HG03095 (cell line): Measurements from ENCODE around the gene ALOX12B.
"Not testable (repeated sequence)": the region's sequence is repeated elsewhere in the genome, so short reads cannot be mapped to it uniquely, and the experiment has no call there.

Source experiments
- ATAC-seq: cut with Tn5 transposase; IDR thresholded peaks from one replicate; pipeline ENCODE4 v1.9.1; 2021; ENCODE audit warnings: moderate library complexity; ENCODE audit not compliant: unreplicated experiment

The ALOX12B gene

DNA sequence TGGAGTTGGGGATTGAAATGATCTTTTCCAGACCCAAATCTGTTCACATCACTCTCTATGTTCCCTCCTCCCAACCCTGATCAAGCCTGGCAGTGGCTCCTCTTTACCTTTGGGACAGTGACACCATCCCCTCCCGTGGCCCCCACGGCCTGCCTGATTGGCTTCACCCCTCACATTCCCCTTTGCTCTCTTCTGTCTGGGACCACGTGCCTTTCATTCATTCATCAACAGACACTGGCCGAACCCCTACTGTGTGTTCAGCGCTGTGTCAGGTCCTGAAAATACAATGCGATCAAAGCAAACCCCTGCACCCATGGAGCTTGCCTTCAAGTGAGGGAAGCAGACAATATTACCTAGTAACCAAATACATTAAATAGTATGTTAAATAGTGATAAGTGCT lies 2.2 kb upstream of the ALOX12B start:
- ATAC-seq = no peak

DNA sequence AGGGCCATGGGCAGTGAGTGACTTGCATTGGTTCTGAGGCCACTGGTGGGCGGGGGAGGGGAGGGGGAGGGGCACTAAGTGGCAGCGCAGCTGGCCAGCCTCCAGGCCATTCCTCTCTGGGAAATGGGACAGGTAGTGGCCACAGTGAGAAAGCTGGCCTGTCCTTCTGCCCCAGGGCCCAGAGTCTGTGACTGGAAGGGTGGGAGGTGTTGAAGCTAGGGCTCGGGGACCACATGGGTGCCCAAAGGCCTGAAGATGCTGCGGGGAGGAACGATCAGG lies 375 bp upstream of the ALOX12B start:
- ATAC-seq = no peak

DNA sequence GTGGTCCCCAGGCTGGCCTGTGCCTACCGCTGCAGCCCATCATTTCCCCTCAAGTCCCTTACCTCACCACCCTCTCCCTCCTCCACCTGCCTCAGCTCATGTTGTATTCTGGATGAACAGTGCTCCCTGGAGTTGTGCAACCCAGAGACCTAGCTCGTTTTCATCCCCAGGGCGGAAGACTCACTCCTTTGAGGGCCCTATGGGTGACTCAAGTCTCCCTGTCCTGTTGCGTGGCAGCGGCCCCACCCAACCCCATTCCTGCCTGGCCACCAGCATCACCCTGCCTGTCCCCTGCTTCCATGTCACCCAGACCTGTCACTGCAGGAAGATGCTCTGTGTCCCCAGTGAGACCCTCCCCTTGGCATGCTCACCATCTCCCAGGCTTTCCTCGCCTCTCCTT lies 3.3 kb downstream of the ALOX12B start:
- no peak for ATAC-seq

DNA sequence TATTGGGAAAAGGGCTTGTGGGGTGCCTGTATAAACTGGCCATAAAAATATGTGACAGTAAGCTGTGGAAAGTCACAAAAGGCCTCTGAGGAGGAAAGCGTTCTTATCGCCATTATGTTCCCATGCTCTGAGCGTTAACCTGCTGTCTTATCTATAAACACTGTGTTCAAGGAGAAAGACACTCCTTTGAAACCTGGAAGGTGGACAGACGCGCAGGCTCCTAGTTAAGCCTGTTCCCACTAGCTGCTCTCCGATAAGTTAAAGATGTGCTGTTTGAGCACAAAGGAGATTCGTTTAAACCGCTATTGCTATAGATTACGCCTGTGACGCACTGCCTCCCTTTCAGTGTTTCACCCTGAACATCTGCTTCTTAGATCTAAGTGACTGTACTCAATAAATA lies 5.2 kb downstream of the ALOX12B start:
- no peak for ATAC-seq

DNA sequence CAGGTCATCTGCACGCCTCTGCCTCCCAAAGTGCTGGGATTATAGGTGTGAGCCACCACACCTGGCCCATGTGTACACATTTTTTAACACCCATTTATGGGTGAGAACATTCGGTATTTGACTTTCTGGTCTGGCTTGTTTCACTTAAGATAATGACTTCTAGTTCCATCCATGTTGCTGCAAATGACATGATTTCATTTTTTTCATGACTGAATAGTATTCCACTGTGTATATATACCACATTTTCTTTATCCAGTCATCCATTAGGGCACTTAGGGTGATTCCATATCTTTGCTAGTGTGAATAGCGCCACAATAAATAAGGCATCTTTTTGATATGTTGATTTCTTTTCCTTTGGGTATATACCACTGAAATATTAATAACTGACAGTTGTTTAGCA lies 5.6 kb downstream of the ALOX12B start:
- no peak for ATAC-seq

DNA sequence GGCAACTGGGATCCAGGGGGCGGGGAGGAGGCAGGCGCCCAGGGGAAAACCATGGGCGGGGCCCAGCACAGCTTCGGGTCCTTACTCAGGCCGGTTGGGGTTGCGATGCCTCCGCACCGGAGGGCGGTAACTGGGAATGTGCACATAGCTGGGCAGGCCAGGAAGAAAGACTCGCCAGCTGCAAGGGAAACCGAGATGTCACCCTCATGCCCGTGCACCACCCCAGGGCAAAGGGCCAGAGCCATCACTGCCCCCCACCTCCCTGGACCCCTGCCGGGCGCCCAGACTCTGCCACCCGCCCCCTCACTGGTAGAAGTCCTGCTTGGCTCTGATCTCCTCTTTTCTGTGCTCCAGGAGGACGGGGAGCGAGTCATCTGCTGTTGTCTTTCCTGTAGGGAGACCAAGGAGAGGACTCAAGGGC lies 6.7 kb downstream of the ALOX12B start:
- no peak for ATAC-seq

DNA sequence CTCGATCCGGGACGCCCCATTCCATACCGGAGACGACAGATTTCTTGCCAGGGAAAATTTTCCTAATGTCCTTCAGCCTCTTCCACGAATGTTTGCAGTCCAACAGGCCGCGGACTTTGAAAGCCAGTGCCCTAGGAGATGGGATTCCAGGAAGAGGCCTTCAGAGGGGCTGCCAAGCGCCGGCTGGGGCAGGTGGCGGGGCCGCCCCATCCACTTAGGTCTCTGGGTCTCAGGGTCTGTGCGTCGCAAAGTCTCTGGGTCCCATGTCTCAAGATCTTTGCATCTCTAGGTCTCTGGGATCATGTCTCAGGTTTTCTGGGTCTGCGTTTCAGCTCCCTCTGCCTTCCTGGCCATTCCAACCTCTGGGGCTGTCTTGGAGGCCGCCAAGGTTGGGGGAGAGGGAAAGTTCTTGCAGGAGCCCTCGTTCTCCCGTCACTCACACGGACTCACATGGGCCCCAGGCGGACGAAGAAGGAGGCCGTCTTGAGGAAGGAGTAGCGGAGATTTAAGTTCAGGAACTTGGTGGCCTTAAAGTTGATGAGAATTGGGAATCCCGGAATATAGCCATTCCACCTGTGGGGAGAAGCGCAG lies 7.2 kb downstream of the ALOX12B start:
- no peak for ATAC-seq

DNA sequence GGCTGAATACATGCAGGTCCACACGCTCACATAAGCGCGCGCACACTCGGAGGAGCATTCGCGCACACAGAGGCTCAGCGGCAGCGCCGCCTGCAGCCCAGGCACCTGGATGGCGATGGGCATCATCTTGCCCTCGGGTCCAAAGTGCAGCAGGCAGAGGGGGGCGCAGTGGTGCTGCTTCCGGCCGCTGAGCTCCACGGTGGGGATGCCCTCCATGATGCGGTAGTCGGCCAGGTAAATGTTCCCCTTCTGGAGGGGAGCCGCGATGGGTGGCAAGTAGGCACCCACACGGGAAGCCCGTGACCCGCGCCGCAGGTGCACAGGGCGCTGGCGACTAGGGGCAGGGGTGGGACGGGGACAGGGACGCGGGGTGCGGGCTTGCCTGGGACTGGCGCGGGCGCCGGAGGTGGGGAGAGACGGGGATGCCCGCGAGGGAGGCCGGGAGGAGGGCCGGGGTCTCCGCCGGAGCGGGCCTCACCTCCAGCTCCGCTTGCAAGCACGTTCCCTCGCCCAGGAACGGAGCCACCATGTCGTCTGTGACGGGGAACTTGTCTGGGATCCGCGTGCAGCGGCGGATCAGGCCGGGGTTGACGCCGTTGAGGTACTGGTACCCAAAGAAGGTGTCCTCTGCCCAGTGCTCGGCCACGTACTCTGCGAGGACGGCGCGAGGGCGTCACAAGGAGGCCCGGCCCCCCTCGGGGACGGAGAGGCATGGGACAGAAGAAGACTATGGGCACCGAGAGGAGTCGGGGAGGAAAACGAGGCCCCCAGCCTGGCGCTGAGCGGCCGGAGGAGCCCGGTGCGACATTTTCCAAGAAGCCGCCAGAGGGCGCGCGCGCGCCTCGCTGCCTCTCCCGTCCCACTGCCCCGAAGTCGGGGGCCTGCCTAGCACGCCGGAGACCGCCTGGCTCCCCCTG lies 8.0 kb downstream of the ALOX12B start:
- no peak for ATAC-seq

DNA sequence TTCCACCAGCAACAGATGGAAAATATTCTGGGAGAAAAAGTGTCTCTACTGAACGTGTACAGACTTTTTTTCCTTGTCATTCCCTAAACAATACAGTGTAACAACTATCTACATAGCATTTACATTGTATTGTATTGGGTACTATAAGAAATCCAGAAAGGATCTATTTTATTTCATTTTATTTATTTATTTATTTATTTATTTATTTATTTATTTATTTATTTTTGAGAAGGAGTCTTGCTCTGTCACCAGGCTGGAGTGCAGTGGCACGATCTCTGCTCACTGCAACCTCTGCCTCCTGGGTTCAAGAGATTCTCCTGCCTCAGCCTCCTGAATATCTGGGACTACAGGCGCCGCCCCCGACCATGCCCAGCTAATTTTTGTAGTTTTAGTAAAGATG lies 9.6 kb downstream of the ALOX12B start:
- ATAC-seq = not testable (repeated sequence)

DNA sequence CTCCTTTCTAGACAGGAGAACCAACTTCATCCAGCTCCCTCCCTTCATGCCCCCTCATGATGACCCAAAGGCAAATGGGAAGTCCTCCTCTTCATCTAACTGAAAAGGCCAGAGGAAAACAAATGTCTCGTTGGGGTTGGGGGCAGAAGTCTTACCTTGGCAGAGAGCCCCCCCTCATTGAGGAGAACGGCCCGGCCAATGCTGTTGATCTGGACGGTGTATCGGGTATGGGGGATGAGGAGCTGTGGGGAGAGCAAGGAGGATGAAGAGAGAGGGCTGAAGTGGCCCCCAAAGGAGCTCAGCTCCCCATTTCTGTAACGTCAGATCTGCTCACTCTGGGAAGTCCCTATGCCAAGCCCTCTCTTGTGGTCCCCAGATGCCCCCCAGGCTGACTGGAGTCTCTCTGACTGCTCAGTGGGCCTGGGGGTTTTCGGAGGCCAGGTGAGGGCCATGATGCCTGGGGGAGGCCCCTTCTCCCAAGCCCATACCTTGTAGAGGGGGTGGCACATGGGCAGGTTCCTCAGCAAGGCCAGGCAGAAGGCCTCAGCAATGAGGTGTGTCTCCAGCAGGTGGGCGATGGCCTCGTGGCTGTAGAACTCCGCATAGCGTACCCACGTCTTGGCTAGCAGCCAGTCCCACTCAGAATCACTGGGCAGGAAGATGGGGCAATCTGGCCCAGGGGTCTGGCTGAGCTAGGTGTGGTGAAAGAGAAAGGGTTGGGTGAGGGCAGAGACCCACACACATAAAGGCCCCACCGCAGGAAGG lies 10.8 kb downstream of the ALOX12B start:
- no peak for ATAC-seq

DNA sequence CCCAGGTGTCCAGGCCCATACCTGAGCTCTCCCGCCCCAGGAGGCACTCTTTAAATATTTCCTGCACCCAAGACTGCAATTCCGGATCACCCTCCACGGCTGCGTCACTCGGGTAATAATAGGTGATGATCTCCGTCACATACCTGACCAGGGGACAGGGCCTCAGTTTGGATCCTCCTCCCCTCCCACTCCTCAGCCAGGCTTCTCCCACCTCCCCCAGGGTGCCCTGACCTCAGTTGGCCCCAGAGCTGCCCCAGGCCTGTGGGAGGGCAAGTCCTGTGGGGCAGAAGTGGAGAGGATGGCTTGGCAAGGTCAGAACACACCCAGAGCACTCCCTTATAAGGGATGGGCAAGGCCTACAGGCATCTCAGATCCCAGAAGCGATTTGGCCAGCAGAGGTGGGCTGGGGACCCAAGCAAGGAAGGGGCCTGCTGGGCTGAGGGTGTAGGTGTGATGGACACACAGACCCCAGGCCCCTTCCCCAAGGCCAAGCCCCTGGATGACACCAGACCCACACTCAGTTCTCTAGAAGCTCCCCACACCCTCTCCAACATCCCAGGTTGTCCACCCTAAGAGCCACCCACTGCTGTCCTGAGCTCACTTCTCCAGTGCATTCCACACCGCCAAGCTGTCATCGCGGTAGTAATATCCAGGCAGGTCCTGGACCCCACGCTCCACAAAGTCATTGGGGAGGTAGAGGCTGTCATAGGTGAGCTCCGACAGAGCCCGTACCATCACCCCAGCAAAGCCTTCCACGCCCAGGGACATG lies 11.8 kb downstream of the ALOX12B start:
- no peak for ATAC-seq

DNA sequence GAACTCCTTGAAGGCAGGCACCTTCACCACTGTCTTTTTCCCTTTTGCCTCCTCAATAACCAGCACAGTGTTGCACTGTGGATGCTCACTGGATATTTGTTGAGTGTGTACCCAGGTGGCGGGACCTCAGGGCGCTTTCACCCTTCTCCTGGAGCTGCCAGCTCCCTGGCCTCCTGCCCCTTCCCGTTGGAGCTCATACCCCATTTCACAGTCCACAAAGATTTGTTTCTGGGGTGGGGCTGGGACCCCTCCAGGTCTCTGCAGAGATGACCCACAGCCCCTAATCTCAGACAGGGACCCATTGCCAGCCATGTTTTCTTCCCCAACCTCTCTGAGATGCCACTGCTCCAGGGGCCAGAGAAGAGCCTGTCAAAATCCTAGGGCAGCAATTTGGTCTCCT lies 12.4 kb downstream of the ALOX12B start:
- no peak for ATAC-seq

DNA sequence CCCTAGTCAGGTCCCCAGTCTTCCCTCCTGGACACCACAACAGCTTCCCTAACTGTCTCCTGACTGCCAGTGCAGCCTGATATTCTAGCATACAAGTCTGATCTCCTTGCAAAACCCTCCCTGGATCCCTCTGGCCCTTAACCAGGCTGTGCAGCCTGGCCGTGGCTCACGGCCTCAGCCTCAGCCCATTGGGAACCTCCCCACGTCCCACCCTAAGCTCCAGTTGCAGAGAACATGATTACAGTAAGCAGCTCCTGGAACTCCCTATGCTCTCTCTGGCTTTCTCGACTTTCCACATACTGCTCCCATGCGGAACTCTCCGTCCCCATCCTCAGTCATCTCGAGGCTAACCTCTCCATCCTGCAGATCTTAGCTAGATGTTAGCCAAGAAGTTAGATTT lies 13.0 kb downstream of the ALOX12B start:
- ATAC-seq = no peak

DNA sequence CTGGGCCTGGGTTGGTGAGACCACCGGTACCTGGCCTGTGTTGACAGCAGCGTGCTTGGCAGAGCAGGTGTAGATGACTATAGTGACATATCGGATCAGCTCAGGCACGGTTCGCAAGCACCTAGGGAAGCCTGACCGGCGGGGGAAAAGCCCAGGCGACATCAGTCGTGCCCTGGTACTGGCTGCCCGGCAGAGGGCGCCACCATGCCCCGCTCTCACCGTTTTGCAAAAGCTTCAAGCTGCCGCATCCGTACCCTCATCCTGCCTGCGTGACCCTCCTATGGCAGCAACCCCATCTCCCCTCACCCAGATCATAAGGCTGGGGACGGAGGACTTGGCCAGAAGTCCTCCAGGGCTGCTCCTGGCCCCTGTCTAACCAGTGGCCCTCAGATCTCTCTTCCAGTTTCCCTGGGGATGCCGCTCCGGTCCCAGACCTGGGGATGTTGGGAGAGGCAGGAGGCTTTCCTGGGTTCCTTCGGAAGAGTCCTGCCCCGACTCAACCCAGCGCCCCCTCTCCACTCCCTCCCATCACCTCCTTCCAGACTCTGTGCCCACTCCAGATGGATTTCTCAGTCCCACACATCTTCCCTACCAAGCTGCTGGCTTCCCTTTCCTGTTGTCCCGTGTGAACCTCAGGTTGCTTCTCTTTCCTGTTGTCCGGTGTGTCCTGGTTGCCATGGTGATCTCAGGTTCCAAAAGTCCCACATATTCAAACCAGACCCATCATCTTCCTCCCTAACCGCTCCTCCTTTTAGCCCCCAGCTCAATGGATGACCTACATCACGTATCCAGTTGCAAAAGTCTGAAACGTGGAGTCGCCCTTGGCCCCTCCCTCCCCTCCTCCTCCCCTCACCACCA lies 13.7 kb downstream of the ALOX12B start:
- ATAC-seq = no peak

DNA sequence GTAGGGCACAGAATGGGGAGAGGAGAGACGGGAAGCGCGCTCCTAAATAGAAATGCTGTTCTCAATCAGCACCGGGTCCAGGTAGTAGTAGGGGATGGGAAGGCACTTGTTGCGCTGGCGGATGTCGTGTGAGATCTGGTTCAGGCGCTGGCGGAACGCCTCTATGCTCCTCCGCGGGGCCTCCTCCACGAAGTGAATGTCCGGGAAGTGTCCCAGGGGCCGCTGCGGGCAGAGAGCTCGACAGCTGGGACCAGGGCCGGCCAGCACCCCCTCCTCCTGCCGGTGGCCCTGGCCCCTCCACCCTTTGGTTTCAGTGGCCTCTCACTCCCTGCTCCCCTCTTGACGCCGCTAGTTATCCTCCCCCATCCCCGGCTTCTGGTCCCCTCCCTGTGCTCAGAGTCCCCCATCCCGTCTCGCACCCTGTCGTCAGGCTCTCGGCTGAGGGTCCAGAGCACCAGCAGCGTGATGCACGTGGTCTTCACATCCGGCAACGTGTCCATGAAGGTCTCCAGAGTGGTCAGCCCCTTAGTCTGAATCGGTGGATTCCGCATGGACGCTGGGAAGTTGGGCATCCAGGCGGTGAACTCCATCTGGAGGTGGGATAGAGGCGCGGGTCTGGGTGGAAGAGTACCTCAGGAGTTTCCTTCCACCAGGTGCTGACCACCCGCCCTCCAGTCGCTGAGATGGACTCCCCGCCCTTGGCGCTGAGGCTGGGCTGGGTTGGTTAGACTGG lies 14.6 kb downstream of the ALOX12B start:
- ATAC-seq = no peak

DNA sequence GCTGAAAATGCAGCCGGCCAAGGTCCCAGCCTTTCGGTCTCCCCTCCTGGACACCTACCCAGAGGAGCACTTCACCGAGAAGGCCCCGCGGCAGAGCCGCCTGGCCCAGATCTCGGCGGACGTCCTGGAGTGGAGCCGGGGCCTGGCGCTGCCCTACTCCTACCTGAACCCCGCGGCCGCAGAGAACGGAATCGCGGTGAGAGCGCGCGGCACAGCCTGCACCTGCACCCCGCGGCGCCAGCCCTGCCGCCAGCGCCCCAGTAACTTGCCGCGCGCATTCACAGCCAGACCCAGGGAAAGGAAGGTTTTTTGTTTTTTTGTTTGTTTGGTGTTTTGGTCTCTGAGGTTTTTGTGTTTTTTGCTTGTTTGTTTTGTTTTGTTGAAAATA lies 15.2 kb downstream of the ALOX12B start:
- ATAC-seq = no peak

DNA sequence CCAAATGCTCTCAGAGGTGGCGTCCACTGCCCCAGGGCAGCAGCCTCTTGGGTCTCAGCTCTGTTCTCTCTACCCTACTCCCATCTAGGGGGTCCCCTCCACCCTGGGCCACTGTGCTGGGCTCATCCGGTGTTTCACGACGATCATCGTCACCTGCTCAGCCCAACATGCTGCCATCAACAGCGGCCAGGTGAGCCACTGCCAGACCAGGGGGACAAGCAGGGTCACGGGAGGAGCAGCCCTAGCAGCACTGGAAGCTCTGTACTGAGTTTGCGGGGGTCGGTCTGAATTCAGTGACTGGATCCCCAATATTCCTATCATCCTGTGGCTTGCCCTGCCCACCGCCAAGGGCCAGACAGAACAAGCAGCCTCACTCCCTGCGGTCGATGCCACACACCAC lies 16.0 kb downstream of the ALOX12B start:
- ATAC-seq = no peak

DNA sequence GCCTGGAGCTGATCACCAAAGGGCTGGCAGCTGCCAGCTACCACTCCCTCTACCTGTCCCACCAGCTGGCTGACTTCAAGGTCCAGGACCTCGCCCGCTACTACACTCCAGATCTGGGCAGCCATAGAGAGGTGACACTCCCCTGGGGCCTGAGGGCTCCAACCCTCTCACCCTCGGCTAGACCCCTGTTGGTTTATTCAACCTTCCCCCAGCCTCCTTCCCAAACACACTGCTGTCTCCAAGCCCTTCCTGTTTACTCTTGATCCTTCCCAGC lies 18.0 kb downstream of the ALOX12B start:
- no peak for ATAC-seq

DNA sequence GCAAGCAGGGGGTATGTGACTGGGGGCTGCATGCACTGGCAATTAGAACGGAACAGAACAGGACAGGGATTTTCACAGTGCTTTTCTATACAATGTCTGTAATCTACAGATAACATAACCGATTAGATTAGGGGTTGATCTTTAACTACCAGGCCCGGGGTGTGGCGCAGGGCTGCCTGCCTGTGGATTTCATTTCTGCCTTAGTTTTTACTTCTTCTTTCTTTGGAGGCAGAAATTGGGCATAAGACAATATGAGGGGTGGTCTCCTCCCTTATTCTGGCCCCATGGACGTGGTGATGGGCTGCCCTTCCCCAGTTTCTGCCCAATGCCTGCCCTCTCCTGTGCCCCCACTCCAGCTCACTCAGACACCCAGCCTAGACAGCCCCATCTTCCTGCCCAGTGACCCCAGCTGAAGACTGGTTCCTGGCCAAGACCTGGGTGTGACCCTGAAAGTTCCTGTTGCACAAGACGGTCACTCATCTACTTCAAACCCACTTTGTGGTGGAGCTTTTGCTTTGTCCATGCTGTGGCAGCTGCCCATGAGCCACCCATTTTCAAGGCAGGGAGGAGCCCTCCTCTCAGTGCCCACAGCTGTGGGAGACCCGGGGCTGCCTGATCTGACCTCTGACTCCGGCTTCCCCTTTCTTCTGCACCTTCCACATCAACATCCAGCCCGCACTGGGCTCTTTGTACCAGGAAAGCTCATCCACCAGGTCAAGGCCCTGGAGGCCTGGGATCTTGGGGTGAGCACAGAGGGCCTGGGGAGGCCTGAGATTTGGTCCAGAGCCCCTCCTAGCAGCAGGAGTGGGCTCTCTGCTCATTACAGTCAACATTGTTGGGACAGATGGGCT lies 18.6 kb downstream of the ALOX12B start:
- no peak for ATAC-seq
